Measurements from ENCODE around the gene RNF220.
"Not testable (repeated sequence)": the region's sequence is repeated elsewhere in the genome, so short reads cannot be mapped to it uniquely, and the experiment has no call there.

Gene RNF220

DNA sequence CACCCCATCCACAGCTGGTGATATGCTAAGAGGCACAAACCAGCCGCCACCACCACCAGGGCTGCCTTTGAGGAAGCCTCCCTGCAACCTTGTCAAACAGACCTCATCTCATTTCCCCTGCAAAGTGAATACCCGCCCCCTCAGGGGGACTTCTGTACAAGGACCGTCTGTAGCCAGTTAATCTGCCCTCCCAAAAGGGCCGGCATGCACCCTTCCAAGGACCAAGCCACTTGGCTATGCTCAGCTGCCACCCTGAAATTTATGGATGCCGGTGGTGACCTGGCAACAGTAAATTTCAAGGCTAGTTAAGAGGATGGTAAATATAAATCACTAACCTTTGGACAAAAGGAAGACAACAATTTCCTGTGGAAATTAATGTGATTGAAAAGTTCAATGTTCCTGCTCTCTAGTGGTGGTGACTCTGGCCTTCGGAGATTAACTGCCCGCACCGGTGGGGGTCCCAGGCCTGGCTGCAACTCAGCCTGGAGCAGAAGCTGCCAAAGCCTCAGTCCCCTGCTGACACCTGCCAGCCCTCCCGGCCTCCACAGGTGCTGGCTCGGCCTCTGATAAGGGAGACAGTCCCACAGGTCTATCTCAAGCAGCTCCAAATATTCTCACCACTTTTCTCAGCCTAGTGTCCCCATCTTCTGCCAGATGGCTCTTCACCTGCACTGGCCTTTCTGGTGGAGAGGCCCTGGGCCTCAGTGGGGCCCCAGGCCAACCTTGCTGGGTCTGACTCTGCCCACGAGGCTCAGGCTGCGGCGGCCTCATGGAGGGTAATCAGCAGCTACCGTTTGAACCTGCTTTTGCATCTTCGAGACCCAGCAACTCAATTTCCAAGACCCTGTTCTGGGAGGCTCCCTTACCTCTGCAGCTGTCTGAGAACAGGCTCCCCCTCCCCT lies 257.0 kb downstream of the RNF220 start:
- no peak for ATAC-seq

DNA sequence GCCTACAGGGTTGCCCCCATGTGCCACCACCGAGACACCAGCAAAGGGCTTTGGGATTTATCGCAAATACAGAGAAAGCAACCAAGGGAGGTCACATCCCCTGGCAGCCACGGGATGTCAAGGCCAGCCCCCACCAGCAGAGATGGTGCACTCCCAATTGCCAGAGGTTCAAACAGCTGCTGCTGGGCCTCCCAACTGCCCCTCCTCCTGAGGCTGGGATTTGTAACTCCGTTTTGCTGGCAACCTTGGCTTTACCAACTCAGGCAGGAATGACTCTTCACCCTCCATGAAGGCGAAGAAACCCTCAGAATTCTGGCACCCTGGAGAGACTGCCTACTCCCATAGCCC lies 257.6 kb downstream of the RNF220 start:
- no peak for ATAC-seq

DNA sequence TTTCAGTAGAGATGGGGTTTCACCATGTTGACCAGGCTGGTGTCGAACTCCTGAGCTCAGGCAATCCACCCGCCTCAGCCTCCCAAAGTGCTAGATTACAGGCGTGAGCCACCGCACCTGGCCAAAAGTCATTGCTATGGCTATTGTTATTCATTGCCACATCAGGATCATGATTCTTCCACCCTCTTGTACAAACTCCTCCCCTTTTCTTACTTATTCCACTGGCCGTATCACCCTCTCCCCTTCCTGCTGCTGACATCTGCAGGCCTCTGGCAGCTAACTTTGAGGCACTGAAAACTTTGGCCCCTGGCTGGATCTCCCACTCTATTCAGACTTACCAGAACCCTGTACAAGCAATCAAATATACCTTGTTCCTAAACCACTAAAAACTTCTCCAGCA lies 258.4 kb downstream of the RNF220 start:
- no peak for ATAC-seq

GRCh38 chr1:44664730-44665370 lies 259.8 kb downstream of the RNF220 start:
- peak; percentile 77 to 79 for ATAC-seq

GRCh38 chr1:44666719-44667118 lies 261.7 kb downstream of the RNF220 start:
- not testable (repeated sequence) for ATAC-seq

- no peak for ATAC-seq
Measured at GRCh38 chr1:44670751-44671640, 265.9 kb downstream of the RNF220 start.

GRCh38 chr1:44672254-44672955 lies 267.4 kb downstream of the RNF220 start:
- no peak for ATAC-seq

- ATAC-seq = no peak
Measured at GRCh38 chr1:44672961-44673674, 268.1 kb downstream of the RNF220 start.

- no peak for ATAC-seq
Measured at GRCh38 chr1:44673675-44674112, 268.6 kb downstream of the RNF220 start.

DNA sequence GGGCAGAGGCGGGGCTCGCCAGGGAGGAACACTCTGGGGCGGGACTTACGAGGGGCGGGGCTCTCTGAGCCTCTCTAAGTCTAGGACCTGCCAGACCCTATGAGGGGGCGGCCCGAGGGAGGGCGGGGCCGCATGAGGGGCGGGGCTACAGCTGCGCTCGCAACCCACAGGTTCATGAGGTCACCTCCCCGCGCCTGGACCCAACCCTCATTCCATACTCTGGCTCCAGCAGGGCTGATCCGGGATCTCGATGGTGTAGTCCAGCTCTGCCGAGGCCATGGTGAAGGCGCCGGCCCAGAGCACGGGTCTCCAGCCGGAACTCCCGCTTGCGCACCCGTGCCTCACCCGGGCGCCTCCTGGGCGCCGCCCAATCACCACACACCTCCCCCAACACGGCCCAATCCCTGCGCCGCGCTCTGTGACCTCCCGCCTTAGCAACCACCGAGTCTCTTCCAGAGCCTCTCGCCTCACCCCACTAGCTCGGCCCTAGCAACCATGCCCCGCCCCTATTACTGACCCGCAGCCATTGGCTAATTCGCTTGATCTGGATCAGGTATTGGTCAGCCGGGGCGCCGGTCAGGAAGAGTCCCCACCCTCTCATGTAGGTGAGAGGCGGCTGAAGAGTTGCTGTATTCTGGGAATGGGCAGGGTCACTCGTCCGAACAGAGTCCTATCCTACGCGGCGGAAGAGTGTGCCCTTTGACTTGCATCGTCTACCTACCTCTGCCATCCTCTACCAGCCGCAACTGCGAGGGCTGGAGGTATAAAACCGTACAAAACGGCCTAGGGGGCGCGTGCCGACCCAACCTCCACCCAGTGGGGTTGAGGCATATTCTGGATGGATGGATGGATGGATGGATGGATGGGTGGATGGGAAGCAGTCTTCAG lies 269.3 kb downstream of the RNF220 start, which contains the start of the genes ARMH1 and TMEM53:
ARMH1 (plus strand) TSS at position 602 of the 888 bp plus-strand sequence. CDS start 14,984 bp downstream, outside the sequence.
TMEM53 (minus strand) TSS at position 369 of the 888 bp plus-strand sequence; CDS start at position 279, 90 bp downstream.
- peak; percentile 97 to 98 for ATAC-seq

GRCh38 chr1:44675186-44675585 lies 270.1 kb downstream of the RNF220 start:
- ATAC-seq = no peak

DNA sequence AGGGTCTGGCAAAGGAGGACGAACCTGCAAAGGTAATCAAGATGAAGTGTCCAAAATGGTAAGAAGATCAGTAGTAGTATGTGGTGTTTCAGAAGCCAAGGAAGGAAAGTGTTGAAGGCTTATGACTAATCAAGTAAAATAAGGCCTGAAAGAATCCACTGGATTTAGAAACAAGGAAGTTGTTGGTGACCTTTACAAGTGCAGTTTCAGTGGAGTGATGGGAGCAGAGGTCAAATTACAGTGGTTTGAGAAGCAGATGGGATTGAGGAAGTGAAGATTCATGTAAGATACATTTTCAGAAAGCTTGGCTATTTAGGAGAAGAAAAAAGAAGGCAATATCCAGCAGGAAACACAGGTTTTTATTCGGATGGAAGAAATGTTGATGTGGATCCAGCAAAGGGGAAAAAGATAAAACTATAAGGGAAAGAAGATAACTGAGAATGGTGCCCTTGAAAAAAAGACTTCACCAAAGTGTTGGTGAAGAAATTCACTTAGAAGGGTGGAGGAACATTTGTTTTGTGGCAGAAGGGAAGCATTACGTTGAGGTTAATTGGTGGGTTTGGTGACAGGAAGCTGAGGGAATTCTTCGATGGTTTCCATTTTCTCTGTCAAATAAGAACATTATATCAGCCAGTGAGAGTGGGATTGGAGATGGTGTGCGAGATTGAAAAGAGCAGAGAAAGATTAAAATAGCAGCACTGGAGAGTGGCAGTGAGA lies 271.6 kb downstream of the RNF220 start:
- ATAC-seq = no peak

- no peak for ATAC-seq
Measured at GRCh38 chr1:44677201-44677766, 272.2 kb downstream of the RNF220 start.

DNA sequence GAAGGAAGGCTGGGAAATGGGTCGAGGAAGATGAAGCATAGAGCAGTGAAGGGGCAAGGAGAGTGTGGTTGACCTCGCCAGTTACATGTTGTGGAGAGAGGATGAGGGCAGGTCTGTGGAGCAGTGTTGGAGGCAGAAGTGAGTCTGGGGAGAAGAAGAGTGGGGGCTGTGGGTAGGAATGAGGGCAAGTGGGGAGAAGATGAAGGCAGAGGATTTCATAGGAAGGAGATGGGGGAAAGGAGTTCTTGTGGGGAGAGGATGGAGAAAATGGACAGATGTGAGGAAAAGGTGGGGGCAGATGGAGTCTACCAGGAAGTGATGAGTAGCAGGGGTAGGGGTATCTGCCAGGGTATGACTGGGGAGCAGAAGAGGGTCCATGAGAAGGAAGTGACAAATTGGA lies 273.1 kb downstream of the RNF220 start:
- ATAC-seq = no peak

- ATAC-seq = no peak
Measured at GRCh38 chr1:44678626-44679025, 273.6 kb downstream of the RNF220 start.

GRCh38 chr1:44679468-44679867 lies 274.4 kb downstream of the RNF220 start:
- ATAC-seq = no peak

DNA sequence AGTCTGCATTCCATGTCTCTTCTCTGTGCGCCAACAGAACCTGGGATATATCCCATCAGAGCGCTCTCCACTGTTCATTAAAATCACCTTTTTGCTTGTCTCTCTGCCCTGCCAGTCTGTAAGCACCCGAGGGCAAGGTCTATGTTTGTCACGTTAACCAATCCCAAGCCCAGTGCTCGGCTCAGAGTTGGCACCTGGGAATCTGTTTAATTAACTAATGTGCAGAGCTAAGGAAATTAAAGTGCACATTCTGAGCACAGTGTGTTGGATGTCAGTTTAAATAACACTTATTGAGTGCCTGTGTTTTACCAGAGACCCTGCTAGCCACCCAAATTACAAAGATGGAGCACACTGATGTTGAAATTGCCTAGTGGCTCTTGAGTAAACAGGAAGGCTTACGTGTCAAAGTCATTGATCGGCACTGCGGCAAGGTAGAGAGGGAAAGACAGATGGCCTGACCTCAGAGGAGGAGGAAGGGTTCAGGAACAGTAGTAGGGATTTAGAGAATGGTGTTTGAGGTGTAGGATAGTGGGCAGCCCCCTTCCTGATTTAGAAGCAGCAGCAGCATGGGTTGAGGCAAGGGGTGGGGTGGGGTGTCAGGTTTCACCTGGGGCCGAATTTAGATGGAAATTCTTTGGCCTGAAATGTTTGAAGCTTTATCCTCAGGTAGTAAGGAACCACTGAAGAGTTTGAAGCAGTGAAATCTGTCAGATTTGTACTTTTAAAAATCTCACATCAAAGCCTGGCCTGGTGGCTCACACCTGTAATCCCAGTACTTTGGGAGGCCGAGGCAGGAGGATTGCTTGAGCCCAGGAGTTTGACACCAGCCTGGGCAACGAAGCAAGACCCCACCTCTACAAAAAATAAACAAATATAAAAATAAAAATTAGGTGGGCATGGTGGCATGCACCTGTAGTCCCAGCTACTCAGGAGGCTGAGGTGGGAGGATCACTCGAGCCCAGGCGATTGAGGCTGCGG lies 277.1 kb downstream of the RNF220 start:
- no peak for ATAC-seq

DNA sequence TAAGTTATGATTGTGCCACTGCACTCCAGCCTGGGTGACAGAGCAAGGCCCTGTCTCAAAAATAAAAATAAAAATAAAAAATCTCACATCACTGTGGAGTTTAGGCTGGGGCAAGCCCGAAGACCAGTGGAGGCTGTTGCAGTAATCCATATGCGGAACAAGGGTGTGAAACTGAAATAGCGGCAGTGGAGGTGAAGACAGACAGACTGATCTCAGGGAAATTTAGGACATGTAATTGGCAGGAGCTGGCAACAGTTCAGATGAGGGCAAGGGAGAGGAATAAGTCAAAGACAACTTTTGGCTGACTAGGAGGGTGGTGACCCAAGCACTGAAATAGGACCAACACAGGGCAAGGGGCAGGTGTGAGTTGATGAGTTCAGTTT lies 277.8 kb downstream of the RNF220 start:
- no peak for ATAC-seq
